Suprapubic skin (tissue), 4 donors: ENCODE results near the gene GIMAP6.

Source experiments
- CTCF ChIP-seq, 2 donors: fragments of 200-600 bp in 1 of 2; fragments of 450-650 bp in 1 of 2; sonication (generic) in 1 of 2; IDR thresholded peaks; one replicate each; pipeline ENCODE4 v1.5.1; 2016 to 2019; ENCODE audit warnings: antibody characterized with exemption in 2 of 2, mild to moderate bottlenecking in 1 of 2, moderate library complexity in 1 of 2
- EP300 ChIP-seq: sonication (generic); formaldehyde crosslinking; IDR thresholded peaks from one replicate; pipeline ENCODE4 v1.6.1; 2017; ENCODE audit warnings: antibody characterized with exemption
- POLR2AphosphoS5 ChIP-seq, 3 donors: sonication (generic); formaldehyde crosslinking; IDR thresholded peaks; one replicate each; pipeline ENCODE4 v1.6.1; 2017; ENCODE audit warnings: antibody characterized with exemption in 3 of 3

GRCh38 chr7:150627959-150628358 lies 4.2 kb downstream of the GIMAP6 start:
- TF ChIP-seq CTCF (IDR thresholded peaks at IDR 0.05): no peak
- no peak for TF ChIP-seq POLR2AphosphoS5 (IDR thresholded peaks at IDR 0.05)
- no peak for TF ChIP-seq EP300
